Thyroid gland (tissue), 4 donors: ENCODE data around the gene GIPC2.

Source experiments
- POLR2A ChIP-seq, 2 donors: fragments of 450-650 bp; IDR thresholded peaks; one replicate each; pipeline ENCODE4 v1.6.1; 2017; ENCODE audit warnings: antibody characterized with exemption in 2 of 2, mild to moderate bottlenecking in 2 of 2, moderate library complexity in 1 of 2
- TF ChIP-seq, protein P1 (sequence below), 6 experiments: fragments of 200-600 bp in 3 of 6; fragments of 450-650 bp in 3 of 6; sonication (generic) in 3 of 6; IDR thresholded peaks; one replicate each; pipeline ENCODE4 v1.5.1; 2016 to 2019; ENCODE audit warnings: antibody characterized with exemption in 6 of 6, mild to moderate bottlenecking in 2 of 6, inconsistent platforms in 1 of 6, moderate library complexity in 1 of 6

DNA sequence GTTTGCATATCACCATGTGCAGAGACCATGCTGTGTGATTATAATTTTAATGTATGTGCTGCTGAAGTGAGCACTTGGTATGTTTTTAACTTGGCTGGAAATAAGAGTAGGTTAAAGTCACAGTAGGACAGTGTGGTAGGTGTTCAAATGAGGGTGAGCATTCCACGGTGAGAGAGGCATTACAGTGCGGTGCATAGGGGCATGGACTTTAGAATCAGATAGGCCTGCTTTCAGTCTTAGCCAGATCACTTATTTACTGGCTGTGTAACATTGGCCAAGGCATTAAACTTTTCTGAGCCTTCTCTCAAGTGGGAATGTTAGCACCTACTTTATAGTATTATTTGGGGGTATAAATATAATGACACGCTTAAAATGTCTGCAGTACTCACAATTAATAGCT lies 43.2 kb downstream of the GIPC2 start:
- TF ChIP-seq, protein P1, sequence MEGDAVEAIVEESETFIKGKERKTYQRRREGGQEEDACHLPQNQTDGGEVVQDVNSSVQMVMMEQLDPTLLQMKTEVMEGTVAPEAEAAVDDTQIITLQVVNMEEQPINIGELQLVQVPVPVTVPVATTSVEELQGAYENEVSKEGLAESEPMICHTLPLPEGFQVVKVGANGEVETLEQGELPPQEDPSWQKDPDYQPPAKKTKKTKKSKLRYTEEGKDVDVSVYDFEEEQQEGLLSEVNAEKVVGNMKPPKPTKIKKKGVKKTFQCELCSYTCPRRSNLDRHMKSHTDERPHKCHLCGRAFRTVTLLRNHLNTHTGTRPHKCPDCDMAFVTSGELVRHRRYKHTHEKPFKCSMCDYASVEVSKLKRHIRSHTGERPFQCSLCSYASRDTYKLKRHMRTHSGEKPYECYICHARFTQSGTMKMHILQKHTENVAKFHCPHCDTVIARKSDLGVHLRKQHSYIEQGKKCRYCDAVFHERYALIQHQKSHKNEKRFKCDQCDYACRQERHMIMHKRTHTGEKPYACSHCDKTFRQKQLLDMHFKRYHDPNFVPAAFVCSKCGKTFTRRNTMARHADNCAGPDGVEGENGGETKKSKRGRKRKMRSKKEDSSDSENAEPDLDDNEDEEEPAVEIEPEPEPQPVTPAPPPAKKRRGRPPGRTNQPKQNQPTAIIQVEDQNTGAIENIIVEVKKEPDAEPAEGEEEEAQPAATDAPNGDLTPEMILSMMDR (IDR thresholded peaks at IDR 0.05) = no peak
- TF ChIP-seq POLR2A (IDR thresholded peaks at IDR 0.05) = no peak
